ENCODE measurements around the gene RNF141.

The RNF141 gene

DNA sequence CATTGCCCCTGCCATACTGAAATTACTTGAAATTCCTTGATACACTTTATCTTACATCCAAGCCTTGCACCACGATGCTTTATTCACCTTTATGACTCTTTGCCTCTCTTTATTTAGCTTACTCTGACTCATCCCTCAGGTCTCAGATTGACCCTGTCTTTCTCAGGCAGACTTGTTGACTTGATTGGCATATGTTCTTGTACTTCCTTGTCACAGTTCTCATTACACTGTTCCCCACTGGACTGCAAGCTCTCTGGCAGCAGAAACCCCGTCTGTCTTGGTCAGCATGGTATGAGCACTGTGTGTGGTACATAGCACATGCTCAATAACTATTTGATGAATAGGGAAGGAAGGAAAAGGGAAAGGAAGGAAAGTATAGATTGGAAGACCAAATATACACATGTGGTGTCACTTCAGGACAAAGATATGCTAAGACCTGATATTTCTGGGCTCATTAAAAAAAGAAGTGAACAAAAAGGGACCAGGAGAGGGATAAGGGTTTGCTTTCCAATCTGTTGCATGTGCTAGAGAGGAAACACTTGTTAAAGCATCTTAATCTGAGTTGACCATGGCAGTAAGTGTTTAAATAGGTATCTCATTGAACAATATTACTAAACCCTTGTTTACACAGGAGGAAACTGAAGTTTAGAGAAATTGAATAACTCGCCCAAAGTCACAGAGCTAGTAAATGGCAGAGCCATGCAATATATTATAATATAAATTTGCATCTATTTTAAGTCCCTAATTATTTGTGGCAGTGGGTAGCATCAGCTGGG, 20.2 kb upstream of the RNF141 start:
- DNase-seq (ENCODE audit: low read depth in 2 of 2) = no peak

DNA sequence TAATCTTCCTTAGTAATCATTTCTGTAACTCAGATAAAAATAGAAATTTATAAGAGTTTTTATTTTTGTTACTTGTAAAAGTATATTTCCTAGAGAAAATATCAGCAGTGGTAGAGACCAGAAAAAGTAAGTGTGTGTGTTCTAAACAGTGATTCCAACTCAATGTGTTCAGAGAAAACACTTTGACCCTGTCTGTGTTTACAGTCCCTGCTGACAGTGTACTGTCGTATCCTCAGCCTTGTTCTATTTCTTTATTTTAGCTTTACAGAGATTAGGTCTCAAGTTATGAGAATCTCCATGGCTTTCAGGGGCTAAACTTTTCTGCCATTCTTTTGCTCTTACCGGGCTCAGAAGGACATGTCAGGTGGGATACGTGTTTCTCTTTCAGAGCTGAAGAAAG, 17.3 kb upstream of the RNF141 start:
- no peak for DNase-seq (ENCODE audit: low read depth in 2 of 2)

DNA sequence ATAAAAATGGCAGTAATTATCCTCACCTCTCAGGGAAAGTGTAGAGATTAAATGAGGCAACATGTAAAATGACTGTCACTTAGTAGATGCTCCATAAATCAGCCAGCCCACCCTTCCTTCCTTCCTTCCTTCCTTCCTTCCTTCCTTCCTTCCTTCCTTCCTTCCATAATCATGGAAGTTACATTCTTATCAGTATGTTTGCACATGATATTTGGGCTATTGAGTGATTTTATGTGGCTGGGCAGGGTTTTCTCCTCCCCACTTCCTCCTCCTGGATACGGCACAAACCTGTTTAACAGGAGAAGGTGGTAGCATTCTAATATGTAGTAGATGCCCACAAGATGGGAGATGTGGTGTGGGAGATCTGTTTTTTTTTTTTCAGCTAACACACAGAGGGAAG, 15.6 kb upstream of the RNF141 start:
- DNase-seq (ENCODE audit: low read depth in 2 of 2) = no peak

DNA sequence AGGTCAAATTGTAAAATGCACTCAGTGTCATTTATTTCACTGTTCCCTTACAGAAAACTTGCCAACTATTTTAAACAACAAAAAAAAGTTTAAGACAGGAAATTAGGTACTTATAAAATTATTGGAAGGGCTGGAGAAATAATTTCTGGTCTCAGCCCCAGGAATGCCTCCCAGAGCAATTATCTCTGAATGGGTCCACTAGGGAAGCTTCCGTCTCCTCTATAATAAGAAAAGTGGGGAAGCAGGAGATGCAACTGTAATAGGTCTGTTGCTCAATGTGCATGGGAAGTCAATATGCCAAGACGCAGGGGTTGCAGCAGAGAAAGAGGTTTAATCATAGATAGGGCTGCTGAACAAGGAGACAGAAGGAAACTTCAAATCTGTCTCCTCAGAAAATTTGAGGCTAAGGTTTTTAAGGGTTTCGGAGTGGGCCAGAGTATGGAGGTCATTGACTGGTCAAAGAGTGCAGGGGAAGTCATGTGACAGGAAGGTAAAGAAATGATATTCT, 10.9 kb upstream of the RNF141 start:
- no peak for DNase-seq (ENCODE audit: low read depth in 2 of 2)

DNA sequence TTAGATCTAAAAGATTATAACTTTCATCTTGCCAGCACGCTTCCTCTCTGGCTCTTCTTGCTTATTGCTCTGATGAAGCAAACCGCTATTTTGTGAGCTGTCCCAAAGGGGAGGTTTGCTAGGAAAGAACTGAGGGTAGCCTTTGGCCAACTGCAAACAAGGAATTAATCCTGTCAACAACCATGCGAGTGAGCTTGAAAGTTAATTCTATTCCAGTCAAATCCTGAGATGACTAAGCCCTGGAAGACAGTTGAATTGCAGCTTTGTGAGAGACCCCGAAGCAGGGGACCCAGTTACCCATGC, 10.3 kb upstream of the RNF141 start:
- DNase-seq (ENCODE audit: low read depth in 2 of 2) = no peak

DNA sequence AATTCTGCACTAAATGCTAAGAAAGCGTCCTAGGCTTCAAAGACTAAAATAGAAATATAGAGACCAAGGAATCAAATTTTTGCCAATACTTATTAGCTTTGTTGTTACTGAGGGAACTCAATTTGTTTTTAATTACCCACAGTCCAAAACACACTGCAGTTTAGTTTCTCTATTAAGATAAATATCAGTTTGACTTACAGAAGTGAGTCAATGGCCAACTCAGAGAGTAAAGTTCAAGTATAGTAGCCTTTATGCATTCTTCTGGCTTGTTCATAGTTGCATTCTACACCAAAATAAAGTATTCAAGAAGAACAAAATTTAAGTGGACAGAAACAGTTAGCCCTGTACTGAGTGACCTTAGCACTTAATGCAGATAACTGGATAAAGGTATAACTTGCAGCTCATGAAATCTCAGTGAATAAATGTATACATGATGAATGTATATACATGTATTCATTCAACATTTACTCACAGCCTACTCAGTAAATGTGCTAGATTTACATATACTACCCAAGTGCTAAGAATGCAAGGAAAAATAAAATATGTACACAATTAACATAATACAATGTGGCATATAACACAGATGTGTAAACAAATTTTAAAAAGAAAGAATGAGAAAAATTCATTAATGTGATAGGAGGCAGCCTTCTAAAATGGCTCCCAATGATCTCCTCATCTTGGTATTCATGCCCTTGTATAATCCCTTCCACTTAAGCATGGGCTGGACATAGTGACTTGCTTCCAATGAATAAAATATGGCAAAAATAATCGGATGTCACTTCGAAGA, 9.7 kb upstream of the RNF141 start:
- DNase-seq (ENCODE audit: low read depth in 2 of 2) = no peak

DNA sequence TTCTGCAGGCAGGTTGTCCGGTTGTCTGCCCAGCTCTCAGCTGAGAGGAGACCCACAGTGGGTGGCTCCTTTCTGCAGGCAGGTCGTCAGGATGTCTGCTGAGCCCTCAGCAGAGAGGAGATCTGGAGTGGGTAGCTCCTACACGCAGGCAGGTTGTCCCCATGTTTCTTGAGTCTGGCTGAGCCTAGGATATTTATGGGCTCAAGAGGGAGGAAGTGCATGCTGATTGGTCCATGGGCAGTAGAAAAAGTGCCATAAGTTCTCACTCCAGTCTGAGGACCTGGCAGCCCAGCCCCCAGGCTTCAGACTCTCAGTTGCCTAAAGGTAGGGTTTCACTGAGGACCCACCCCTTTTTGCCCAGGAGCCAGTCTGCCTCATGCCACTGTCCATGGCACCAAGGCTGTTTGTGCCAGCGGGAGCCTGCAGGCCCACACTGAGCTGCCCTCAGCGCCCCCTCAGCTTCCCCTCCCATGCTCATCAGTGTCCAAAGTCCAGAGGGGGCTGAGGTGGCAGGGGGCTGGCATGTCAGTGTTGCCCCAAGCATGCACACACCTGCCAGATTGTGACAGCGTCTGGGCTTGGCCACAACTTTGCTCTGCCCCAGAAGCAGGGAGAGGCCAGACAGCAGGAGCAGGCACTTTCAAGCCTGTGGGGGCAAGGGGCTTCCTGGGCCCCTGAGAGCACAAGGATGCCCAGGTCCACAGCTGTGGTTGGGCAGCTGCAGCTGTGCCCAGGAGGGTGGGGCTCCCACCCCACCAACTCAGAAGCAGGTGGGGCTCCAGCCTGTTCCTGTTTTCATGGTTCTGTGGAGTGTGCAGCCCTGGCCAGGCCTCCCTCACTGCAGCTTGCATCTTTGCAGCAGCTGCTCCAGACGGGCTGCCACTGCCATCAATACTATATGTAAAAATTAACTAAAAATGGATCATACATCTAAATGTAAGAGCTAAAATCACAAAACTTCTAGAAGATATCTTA, 3.8 kb upstream of the RNF141 start:
- no peak for DNase-seq (ENCODE audit: low read depth in 2 of 2)

DNA sequence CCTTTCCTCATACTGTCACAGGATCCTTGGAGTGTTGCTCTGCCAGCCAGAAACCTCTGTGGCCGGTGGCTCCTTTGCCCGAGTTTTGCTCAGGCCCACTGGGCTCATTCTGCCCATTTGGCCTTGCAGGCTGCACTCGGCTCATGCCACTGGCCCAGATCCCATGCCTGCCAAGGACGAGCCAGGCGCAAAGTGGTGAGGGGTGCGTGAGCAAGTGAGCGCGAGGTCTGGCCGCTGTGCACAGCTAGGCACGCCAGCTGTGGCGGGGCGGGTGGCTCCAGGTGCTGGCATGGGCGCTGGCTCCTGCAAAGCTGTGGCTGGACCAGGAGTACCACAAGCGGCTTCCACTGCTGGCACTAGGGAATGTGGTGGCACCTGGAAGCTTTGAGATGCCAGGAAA, 2.8 kb upstream of the RNF141 start:
- DNase-seq (ENCODE audit: low read depth in 2 of 2) = no peak

DNA sequence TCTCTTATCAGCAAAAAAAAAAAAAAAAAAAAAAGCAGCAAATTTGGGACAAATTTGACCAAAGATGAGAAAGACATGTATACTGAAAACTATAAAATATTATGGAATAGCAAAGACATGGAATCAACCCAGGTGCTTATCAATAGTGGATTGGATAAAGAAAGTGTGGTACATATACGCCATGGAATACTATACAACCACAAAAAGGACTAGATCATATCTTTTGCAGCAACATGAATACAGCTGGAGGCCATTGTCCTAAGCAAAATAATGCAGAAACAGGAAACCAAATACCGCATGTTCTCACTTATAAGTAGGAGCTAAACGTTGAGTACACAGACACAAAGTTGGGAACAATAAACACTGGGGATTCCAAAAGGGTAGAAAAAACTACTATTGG, 1.8 kb upstream of the RNF141 start:
- no peak for DNase-seq (ENCODE audit: low read depth in 2 of 2)

DNA sequence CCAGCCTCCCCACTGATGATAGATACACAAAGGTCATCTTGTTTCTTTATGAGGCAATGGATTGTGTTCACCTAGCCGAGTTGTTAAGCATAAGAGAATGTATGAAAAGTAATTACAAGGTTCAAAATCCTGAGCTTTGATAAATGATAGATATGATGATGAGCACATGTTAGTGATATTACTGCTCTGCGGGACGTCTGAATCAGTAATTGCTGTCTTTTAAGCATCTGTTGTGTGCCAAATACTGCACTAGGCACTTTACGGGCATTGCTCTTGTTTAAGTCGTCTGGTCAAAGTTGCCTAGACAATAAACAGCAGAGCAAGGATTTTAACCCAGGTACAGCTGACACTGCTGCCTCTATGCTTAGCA, 559 bp upstream of the RNF141 start:
- DNase-seq (ENCODE audit: low read depth in 2 of 2) = no peak

DNA sequence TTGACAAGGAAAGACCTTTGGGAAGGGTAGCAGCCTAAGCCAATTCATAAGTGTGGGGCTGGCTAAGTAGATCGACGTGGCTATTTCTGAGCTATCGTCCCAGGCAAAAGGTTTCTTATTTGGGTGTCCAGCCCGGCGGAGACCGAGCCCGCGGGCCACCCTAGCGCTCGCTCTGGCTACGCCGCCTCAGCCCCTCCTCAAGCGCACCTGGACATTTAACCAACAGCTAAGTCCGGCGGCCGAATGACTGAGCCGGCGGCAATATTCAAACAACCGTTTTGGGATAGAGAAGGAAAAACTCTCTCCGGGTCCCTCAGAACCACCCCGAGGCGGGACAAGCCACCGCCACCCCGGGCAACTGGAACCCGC, 457 bp downstream of the RNF141 start:
- DNase-seq (ENCODE audit: low read depth in 2 of 2) = no peak

DNA sequence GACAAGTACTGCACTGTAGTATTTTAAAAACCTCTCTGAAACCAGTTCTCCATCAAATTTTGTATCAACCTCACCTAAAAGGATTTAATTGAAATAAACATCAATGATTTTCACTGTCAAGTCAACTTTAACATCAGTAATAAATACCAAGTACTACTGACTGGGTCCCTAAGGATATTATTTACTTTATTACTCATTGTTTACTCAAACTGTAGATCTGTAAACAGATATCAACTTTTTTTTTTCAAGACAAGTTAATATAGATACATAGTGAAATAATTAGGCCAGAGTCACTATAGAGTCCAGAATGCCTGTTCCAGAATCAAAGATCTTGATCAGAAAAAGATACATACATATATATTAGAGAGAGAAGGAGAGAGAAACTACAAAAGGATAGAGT, 1.6 kb downstream of the RNF141 start:
- DNase-seq (ENCODE audit: low read depth in 2 of 2) = no peak

DNA sequence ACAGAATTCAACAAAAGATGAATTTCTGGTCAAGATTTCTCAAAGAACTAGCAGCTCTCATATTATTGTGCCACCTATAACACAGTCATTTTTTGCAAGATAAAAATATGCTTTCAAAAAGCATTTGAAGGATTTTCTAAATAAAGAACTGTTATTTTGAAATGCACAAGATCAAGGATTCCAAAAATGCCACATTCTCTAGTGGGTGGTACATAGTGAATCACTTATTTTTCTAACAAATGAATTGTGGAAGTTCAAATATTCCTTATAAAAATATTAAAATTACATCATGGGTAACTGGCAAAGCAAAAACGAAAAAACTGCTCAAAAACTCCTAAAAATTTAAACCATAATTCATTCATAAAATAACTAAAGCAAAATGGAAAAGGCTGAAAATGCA, 2.1 kb downstream of the RNF141 start:
- no peak for DNase-seq (ENCODE audit: low read depth in 2 of 2)

DNA sequence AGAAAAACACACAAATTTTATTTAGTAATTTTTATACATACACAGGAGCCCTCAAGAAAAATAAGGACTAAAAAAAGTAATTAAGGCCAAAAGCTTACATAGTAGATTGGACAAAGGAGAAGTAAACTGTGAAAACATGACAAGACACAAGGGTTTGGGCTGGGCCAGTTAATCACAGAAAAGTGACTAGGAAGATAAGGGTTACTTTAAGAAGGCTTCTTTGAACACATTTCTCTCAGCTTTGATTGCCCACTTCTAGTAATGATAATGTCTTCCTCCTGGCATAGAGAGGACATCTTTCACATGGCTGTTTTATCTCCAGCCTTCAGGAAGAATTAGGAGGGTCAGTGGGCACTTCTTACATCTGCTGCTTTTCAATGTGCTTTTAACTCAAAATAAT, 3.4 kb downstream of the RNF141 start:
- DNase-seq (ENCODE audit: low read depth in 2 of 2) = no peak

DNA sequence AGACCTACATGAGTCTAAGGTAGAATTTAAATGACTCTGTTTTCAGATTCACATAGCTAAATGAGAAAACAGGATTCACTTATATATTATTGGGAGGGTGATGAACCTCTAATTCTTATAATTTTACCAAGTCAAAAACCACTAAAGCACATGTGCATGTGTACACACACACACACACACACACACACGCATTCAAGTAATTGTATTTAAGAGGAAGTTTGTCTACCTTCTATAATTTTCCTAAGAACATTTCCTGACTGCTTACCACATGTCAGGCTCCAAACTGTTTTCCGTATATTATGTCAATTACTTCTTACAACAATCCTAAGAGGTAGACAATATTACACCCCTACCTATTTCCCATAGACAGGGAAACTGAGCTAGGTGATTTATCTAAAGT, 6.7 kb downstream of the RNF141 start:
- no peak for DNase-seq (ENCODE audit: low read depth in 2 of 2)

DNA sequence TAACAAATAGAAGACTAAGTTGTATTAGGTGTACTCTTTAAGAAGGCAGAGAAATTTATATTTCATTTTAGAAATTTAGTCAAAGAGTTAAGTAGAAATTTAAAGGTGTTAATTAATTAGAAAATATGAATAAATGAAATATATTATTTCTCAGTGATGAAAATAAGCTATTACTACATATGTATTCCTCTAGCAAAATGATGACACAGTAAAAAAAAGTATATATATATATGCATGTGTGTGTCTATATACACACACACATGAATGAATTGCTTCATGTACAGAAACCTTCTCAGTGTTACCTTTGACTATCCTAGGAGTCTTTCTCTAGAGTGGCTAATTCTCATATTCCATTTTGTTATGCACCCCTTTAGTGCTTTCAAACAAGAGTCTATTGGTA, 7.7 kb downstream of the RNF141 start:
- DNase-seq (ENCODE audit: low read depth in 2 of 2) = no peak

DNA sequence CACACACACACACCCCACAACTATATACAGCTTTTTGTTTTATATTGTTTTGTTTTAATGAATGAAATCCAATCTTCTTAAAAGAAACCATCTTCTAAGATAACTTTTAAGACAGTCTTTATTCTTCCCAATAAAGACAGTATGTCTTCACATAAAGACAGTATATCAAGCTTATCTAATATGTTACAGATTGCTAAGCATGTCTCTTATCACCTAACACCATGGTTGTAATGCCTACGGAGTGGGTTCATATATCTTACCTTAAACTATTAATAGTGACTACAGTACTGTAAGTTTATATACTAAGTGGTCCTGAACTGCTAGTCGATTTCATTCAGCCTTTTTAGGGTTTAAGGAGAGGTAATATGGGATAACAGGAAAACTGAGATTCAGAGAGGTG, 8.5 kb downstream of the RNF141 start:
- no peak for DNase-seq (ENCODE audit: low read depth in 2 of 2)

DNA sequence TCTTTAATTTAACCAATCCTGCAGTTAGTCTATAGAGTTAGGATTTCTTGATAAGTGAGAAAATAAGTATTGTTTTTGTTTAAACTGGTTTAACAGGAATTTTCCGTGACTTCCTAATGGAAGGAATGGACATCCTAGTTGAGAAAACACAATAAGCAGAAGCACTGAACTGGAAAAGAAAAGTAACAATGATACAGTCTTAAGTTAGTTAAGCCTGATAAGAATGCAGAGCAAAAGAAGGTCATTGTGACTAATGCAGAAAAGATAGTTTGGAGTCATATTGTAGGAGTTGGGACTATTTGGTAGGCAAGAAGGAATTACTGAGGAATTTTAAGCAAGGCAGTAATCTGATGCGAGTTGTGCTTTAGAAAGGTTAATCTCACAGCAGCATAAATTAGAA, 11.7 kb downstream of the RNF141 start:
- no peak for DNase-seq (ENCODE audit: low read depth in 2 of 2)

DNA sequence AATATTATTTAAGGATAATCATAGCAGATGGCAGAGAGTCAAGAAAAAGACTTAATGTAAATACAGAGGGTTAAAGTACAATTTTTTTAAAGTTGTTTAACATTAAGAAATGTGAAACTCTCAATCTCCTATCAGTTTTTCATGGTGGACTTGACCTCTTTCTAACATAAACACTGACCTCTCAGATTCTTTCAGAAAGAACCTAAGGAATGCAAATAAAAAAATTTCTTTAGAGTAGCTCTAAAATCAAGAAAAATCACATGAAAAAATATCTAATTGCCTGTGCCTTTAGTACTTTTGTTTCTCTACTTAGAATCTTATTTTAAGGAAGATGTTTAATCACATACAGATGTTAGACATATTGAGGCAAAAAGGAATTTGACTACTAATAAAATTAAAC, 12.9 kb downstream of the RNF141 start:
- DNase-seq (ENCODE audit: low read depth in 2 of 2) = no peak

DNA sequence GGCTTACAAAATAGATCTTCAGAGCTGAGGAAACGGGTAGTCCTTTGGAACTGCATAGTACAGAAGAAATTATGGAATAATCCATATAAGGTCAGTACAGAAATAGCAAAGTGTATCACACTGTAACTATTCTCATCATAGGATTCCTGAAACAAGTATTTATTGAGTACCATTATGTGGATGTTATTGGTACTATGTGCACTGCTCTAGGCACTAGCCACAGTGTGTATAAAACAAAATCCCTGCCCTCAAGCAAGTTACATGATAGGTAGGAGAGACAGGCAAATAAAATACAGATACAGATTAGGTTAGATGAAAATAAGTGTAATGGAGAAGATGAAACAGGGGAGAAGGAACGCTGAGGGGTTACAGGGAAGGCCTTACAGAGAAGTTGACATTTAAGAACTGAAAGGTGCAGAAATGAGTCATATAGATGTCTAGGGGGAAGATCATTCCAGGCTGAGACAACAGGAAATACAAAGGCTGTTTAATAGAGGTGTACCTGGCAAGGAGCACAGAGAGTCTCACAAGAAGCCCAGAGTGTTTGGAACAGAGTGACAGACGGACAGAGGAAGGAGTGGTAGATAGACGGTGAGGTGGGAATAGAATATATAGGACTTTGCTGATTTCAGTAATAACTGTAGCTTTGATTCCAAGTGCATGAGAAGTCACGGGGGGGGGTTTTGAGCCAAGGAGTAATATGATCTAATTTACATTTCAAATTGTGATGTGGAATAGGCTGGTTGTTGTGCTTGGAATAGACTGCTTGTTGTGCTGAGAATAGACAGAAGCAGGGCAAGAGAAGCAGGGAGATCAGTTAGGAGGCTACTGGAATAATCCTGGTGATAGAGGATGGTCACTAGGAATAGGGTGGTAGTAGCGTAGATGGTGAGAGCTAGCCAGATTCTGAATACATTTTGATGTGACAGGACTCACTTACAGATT, 13.7 kb downstream of the RNF141 start:
- no peak for DNase-seq (ENCODE audit: low read depth in 2 of 2)

DNA sequence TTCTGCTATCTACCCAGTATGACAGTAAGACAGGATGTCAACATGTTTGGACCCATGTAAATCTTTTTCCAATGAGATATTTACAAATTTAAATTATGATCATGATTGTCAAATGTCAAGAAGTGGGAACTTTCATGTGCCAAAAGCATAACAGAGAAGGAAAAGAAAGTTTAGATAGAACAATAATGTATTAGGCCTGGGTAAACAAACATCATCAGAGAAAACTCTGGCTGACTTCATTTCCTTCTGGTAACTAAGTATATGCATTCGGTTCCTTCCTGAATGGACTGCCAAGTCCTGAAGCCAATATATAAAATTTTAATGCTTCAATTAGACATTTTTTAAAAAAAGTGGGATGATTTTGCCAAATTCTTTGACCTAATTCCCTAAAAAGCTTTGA, 16.5 kb downstream of the RNF141 start:
- no peak for DNase-seq (ENCODE audit: low read depth in 2 of 2)

All from fibroblast of skin of left biceps (primary cell).